HepG2 (cell line): Measurements from ENCODE around the gene HCFC1. TPM values are rescaled to one million over a fixed set of nuclear protein-coding genes. Genes with fewer than 3 reads are reported as not detected.
"Not testable (repeated sequence)": the region's sequence is repeated elsewhere in the genome, so short reads cannot be mapped to it uniquely, and the experiment has no call there.

ENCODE experiments used
- ATAC-seq: fragments of 200-7000 bp; cut with Tn5 transposase; 3 replicates; pipeline ENCODE4 v1.9.1; 2020; ENCODE audit warnings: mild to moderate bottlenecking, moderate library complexity
- BruUV-seq: library from RNA; stranded (reverse); fragments of 400-500 nt; replicated peaks from 2 replicates; lab custom pipeline; 2021; lab: Mats Ljungman, UMichigan
- CTCF ChIA-PET: fragments of 300-600 bp; formaldehyde crosslinking; extraction: SDS; loops from one replicate; lab custom pipeline; 2021; ENCODE audit warnings: low total read pairs, inconsistent platforms, low intra/inter-chr PET ratio; lab: Yijun Ruan, JAX
- POLR2A ChIA-PET: fragments of 350-600 bp; sonication (Branson Sonifier 250); formaldehyde crosslinking; loops from one replicate; lab custom pipeline; 2020; ENCODE audit warnings: antibody characterized with exemption, inconsistent platforms; lab: Yijun Ruan, JAX
- DNase-seq: peaks from one replicate; pipeline ENCODE4 v3.0.0-alpha.2; 2015; ENCODE audit warnings: low spot score
- FAIRE-seq: peaks from 3 replicates; lab custom pipeline; 2011; peaks lifted over from hg19 to GRCh38; lab: Jason Lieb, UNC
- H2AFZ ChIP-seq: one replicate; pipeline ENCODE4 v1.6.1; 2011; ENCODE audit warnings: low read length, inconsistent platforms
- H3K27ac ChIP-seq: fragments of 300-600 bp; 3 replicates; pipeline ENCODE4 v1.8.0; 2011; ENCODE audit warnings: mixed run types, mild to moderate bottlenecking, mixed read lengths, low read length, inconsistent platforms; ENCODE audit not compliant: insufficient read depth; ENCODE audit errors: extremely low read length
- H3K27me3 ChIP-seq, 2 experiments: fragments of 200-600 bp in 1 of 2; 2 replicates in 1 of 2; 3 replicates in 1 of 2; pipeline versions ENCODE4 v1.6.0 to v1.8.0; 2011; ENCODE audit warnings: low read length in 2 of 2, mild to moderate bottlenecking in 2 of 2, moderate library complexity in 2 of 2, inconsistent platforms in 1 of 2; ENCODE audit not compliant: insufficient read depth in 2 of 2, control insufficient read depth in 1 of 2
- H3K36me3 ChIP-seq, 2 experiments: fragments of 200-600 bp in 1 of 2; replicated peaks in 1 of 2; 2 replicates in 1 of 2; 3 replicates in 1 of 2; pipeline versions ENCODE4 v1.5.1 to v1.8.0; 2011; ENCODE audit warnings: low read length in 2 of 2, inconsistent platforms in 1 of 2; ENCODE audit not compliant: insufficient read depth in 2 of 2, control insufficient read depth in 1 of 2
- H3K4me1 ChIP-seq: 2 replicates; pipeline ENCODE4 v1.5.1; 2012; ENCODE audit warnings: low read length, inconsistent platforms; ENCODE audit not compliant: insufficient read depth
- H3K4me2 ChIP-seq: 2 replicates; pipeline ENCODE4 v1.6.0; 2011; ENCODE audit warnings: low read depth, low read length, inconsistent platforms
- H3K4me3 ChIP-seq, 3 experiments: fragments of 200-600 bp in 1 of 3; sonication (generic), shearing (Covaris generic) in 1 of 3; replicated peaks in 1 of 3; 2 replicates each; pipeline ENCODE4 v1.5.1; 2011 to 2016; ENCODE audit warnings: low read length in 3 of 3, inconsistent platforms in 2 of 3, low read depth in 2 of 3, mild to moderate bottlenecking in 2 of 3, control low read depth in 1 of 3, mixed read lengths in 1 of 3; ENCODE audit not compliant: insufficient read depth in 1 of 3
- H3K79me2 ChIP-seq: one replicate; pipeline ENCODE4 v1.6.1; 2011; ENCODE audit warnings: low read length, inconsistent platforms; ENCODE audit not compliant: insufficient read depth
- H3K9ac ChIP-seq: 2 replicates; pipeline ENCODE4 v1.6.0; 2011; ENCODE audit warnings: mild to moderate bottlenecking, low read depth, low read length, inconsistent platforms; ENCODE audit not compliant: insufficient read depth
- H3K9me3 ChIP-seq: 2 replicates; pipeline ENCODE4 v1.5.1; 2012; ENCODE audit warnings: mild to moderate bottlenecking, low read length
- H4K20me1 ChIP-seq: 2 replicates; pipeline ENCODE4 v1.6.0; 2011; ENCODE audit warnings: inconsistent platforms, mild to moderate bottlenecking, low read length, moderate library complexity; ENCODE audit not compliant: insufficient read depth
- RXRB ChIP-seq: IDR thresholded peaks from 2 replicates; pipeline ENCODE4 v1.6.1; 2016; ENCODE audit warnings: borderline replicate concordance, missing genetic modification reagents, missing compliant biosample characterization
- SAFB2 ChIP-seq: sonication (generic); formaldehyde crosslinking; IDR thresholded peaks from 2 replicates; pipeline ENCODE4 v1.5.1; 2020; ENCODE audit warnings: missing genetic modification reagents, low read depth, mild to moderate bottlenecking, borderline replicate concordance
- ZKSCAN1 ChIP-seq: fragments of 150-350 bp; IDR thresholded peaks from 2 replicates; pipeline ENCODE4 v1.6.1; 2014; ENCODE audit warnings: low read length
- ZNF670 ChIP-seq: sonication (generic); formaldehyde crosslinking; IDR thresholded peaks from 2 replicates; pipeline ENCODE4 v1.8.0; 2022; ENCODE audit warnings: mild to moderate bottlenecking, missing genetic modification reagents, borderline replicate concordance
- WGBS: methylation state at CpG from one replicate; pipeline ENCODE4 v1.1.6; 2017; ENCODE audit warnings: low lambda C conversion rate; 5-methylcytosine and 5-hydroxymethylcytosine counted together
- in situ Hi-C: cut with HindIII; loops from 2 replicates; pipeline ENCODE4 v1.10.0; 2017; ENCODE audit warnings: low pct_unique_long_range_greater_than_20kb; ENCODE audit not compliant: extremely low pct_ligation_motif_present
- intact Hi-C: fragments of 100-400 bp; cut with micrococcal nuclease; formaldehyde crosslinking; loops from one replicate; pipeline ENCODE4 v1.10.0; 2022; ENCODE audit not compliant: unreplicated experiment
- polyA plus RNA-seq, 8 experiments: library from polyadenylated mRNA; depleted of rRNA in 3 of 8; stranded (reverse) in 7 of 8; unstranded in 1 of 8; fragments of >200 nt; fragmentation: Illumina TruSeq in 4 of 8; extraction: Trizol in 4 of 8; gene quantifications; 2 replicates each; pipeline versions ENCODE4 v1.2.1 to v1.2.3, GENCODE V29; 2011 to 2016; ENCODE audit warnings: low read depth in 4 of 8, missing spikeins in 1 of 8, mixed read lengths in 1 of 8; ENCODE audit not compliant: insufficient read depth in 1 of 8
- total RNA-seq, 5 experiments: library from RNA; depleted of rRNA; stranded (reverse); fragments of >200 nt; fragmentation: Illumina TruSeq; extraction: Trizol; gene quantifications; 2 replicates each; pipeline ENCODE4 v1.2.3, GENCODE V29; 2016; ENCODE audit warnings: low read depth in 1 of 5
- TF ChIP-seq, protein P1 (sequence below): sonication (generic); formaldehyde crosslinking; IDR thresholded peaks from 2 replicates; pipeline ENCODE4 v1.4.0; 2020; ENCODE audit warnings: mild to moderate bottlenecking, missing genetic modification reagents

HCFC1 gene
- total and polyA plus RNA-seq, 2 of the 13 experiments (the other 11 are each of a cell fraction or from before 2014, with no cell fraction given) = 5.8 to 17.8 TPM

DNA sequence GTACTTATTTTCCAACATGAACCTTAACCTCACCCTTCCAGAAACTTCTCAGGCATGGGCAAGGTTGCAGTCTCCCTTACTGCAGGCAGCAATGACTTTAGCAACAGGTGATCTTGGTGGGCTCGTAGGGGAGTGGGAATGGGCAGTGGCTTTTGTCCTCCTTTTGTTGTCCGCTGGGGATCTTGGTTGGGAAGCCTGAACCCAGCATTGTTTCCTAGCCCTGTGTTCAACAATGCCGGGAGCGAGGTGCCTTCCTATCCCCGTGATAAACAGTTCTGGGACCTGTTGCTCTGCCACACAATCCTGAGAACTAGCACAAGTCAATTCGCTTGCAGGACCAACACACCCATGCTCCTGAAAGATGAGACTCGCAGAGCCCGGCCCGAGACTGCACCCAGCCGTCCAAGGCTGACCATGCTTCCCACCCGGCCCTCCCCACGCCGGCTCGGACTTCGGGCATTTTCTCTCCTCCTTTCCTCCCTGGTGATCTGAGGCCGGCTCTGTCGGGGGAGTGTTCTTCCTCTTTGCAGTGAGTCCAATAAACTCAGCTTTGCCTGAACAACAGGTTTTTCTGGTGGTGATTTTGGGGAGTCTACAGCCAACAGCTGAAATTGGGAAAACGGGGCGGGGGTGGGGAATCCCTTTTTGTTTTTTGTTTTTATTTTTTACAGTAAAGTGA is 27.9 kb upstream of the HCFC1 start (continued):
- TF ChIP-seq ZNF670 (no peak), SAFB2 (CRISPR knock-in tag) (no peak)
- TF ChIP-seq, protein P1, sequence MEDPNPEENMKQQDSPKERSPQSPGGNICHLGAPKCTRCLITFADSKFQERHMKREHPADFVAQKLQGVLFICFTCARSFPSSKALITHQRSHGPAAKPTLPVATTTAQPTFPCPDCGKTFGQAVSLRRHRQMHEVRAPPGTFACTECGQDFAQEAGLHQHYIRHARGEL (CRISPR knock-in tag) = no peak

GRCh38 chrX:153995504-153995903 is 23.9 kb upstream of the HCFC1 start:
- Histone ChIP-seq H3K9ac (no peak overlapping the region), H3K27me3 (no peaks in the 10 kb centered on the region), H3K4me1 (peaks cover 16% of the 10 kb centered on the region), H3K4me3 (no peak overlapping the region), H3K27ac (no peak overlapping the region), H3K79me2 (no peaks in the 10 kb centered on the region), H3K4me2 (no peak overlapping the region), H3K9me3 (no peaks in the 10 kb centered on the region), H3K36me3 (no peaks in the 10 kb centered on the region), H2AFZ (no peak overlapping the region), H4K20me1 (no peaks in the 10 kb centered on the region)
- intact Hi-C loops (no loop called here), in situ Hi-C loops (no loop called here)
- DNase-seq = no peak
- TF ChIP-seq ZKSCAN1 (peak; percentile 79), RXRB (CRISPR knock-in tag) (no peak)
- FAIRE-seq = no peak
- no TSS peak for BruUV-seq
- ChIA-PET CTCF (no interaction called here), POLR2A (interaction anchor here (0.6 kb wide), 1 partner anchor 17 kb away, joined by 3 read pairs; no protein-coding TSS in a partner anchor)
- WGBS = 84% methylated on average over 8 of the region's 8 CpGs
- ATAC-seq = no peak

- POLR2A ChIA-PET, H3K9ac ChIP-seq, H3K4me2 ChIP-seq, H3K27me3 ChIP-seq, H3K27ac ChIP-seq, H3K79me2 ChIP-seq, FAIRE-seq, in situ Hi-C loops, H2AFZ ChIP-seq, BruUV-seq, H3K36me3 ChIP-seq, intact Hi-C loops, DNase-seq, ATAC-seq, H3K9me3 ChIP-seq, H3K4me3 ChIP-seq, CTCF ChIA-PET, H4K20me1 ChIP-seq: not testable (repeated sequence)
- H3K4me1 ChIP-seq = peaks cover 24% of the 10 kb centered on the region
- WGBS = 100% methylated on average over 1 of the region's 5 CpGs
Measured at GRCh38 chrX:153994398-153994797, 22.8 kb upstream of the HCFC1 start.
